GM21529 (cell line): Measurements from ENCODE around the gene SLC12A1.

ENCODE experiments used
- ATAC-seq: cut with Tn5 transposase; IDR thresholded peaks from one replicate; pipeline ENCODE4 v1.9.1; 2021; ENCODE audit not compliant: unreplicated experiment

The SLC12A1 gene

GRCh38 chr15:48205981-48206380 is at the start of gene SLC12A1:
Gene SLC12A1, plus strand, starts transcription at chr15:48206302. Its CDS starts 1,418 bp downstream, at chr15:48207720.
- ATAC-seq = no peak

GRCh38 chr15:48168616-48169015 is 37.5 kb upstream of the SLC12A1 start:
- no peak for ATAC-seq

GRCh38 chr15:48170981-48171380 is 35.1 kb upstream of the SLC12A1 start:
- no peak for ATAC-seq

- no peak for ATAC-seq
Measured at GRCh38 chr15:48175126-48175525, 31.0 kb upstream of the SLC12A1 start.

- no peak for ATAC-seq
Measured at GRCh38 chr15:48176112-48176511, 30.0 kb upstream of the SLC12A1 start.

GRCh38 chr15:48176957-48177356 is 29.1 kb upstream of the SLC12A1 start:
- ATAC-seq = no peak

- ATAC-seq = peak; percentile 74
Measured at GRCh38 chr15:48177383-48177765, 28.7 kb upstream of the SLC12A1 start.

- ATAC-seq = peak; percentile 73
Measured at GRCh38 chr15:48177766-48178647, 28.1 kb upstream of the SLC12A1 start, which contains the start of gene MYEF2. Gene MYEF2, minus strand, starts transcription at chr15:48178295. Its CDS starts 58 bp downstream, at chr15:48178237.

GRCh38 chr15:48178648-48178931 is 27.5 kb upstream of the SLC12A1 start:
- ATAC-seq = no peak

- no peak for ATAC-seq
Measured at GRCh38 chr15:48182749-48183148, 23.4 kb upstream of the SLC12A1 start.

GRCh38 chr15:48185529-48185928 is 20.6 kb upstream of the SLC12A1 start:
- ATAC-seq = no peak

GRCh38 chr15:48186271-48186670 is 19.8 kb upstream of the SLC12A1 start:
- ATAC-seq = no peak

GRCh38 chr15:48190932-48191573 is 15.0 kb upstream of the SLC12A1 start:
- no peak for ATAC-seq

- ATAC-seq = no peak
Measured at GRCh38 chr15:48191574-48192225, 14.4 kb upstream of the SLC12A1 start, which contains the start of gene CTXN2. Gene CTXN2, plus strand, starts transcription at chr15:48191665. Its CDS starts 9,636 bp downstream, at chr15:48201301.

- no peak for ATAC-seq
Measured at GRCh38 chr15:48202068-48202467, 4.0 kb upstream of the SLC12A1 start.

GRCh38 chr15:48221261-48221660 is 15.2 kb downstream of the SLC12A1 start:
- ATAC-seq = no peak

- ATAC-seq = no peak
Measured at GRCh38 chr15:48221885-48222284, 15.8 kb downstream of the SLC12A1 start.

- ATAC-seq = no peak
Measured at GRCh38 chr15:48222627-48223026, 16.5 kb downstream of the SLC12A1 start.

GRCh38 chr15:48225771-48226170 is 19.7 kb downstream of the SLC12A1 start:
- ATAC-seq = no peak

- no peak for ATAC-seq
Measured at GRCh38 chr15:48230498-48230897, 24.4 kb downstream of the SLC12A1 start.

GRCh38 chr15:48233246-48233645 is 27.1 kb downstream of the SLC12A1 start:
- no peak for ATAC-seq

- ATAC-seq = no peak
Measured at GRCh38 chr15:48239334-48239733, 33.2 kb downstream of the SLC12A1 start.
